Panc1 (cell line): ENCODE results near the gene CACFD1. TPM values are rescaled to one million over a fixed set of nuclear protein-coding genes. Genes with fewer than 3 reads are reported as not detected.

Experiments
- ATAC-seq: fragments of 200-7000 bp; cut with Tn5 transposase; 2 replicates; pipeline ENCODE4 v1.9.1; 2020; ENCODE audit warnings: mild to moderate bottlenecking, moderate library complexity
- BruUV-seq: library from RNA; stranded (reverse); fragments of 400-500 nt; replicated peaks from 2 replicates; lab custom pipeline; 2021; lab: Mats Ljungman, UMichigan
- CTCF ChIA-PET: fragments of 300-600 bp; sonication (Branson Sonifier 250); formaldehyde crosslinking; loops from one replicate; lab custom pipeline; 2022; ENCODE audit warnings: antibody characterized with exemption; lab: Charles Lee
- POLR2A ChIA-PET: fragments of 300-600 bp; sonication (Branson Sonifier 250); formaldehyde crosslinking; loops from one replicate; lab custom pipeline; 2022; ENCODE audit warnings: antibody characterized with exemption; lab: Charles Lee
- DNase-seq: peaks from one replicate; pipeline ENCODE4 v3.0.0-alpha.2; 2010; ENCODE audit warnings: low read depth, low spot score
- H3K27ac ChIP-seq: 2 replicates; pipeline ENCODE4 v1.5.1; 2011; ENCODE audit warnings: mild to moderate bottlenecking, low read length, inconsistent platforms
- H3K27me3 ChIP-seq: fragments of 200-500 bp; sonication (Bioruptor generic); 2 replicates; pipeline ENCODE4 v1.6.0; 2014; ENCODE audit warnings: low read length, inconsistent platforms; ENCODE audit not compliant: control insufficient read depth, insufficient read depth
- H3K36me3 ChIP-seq: fragments of 200-500 bp; sonication (Bioruptor generic); 2 replicates; pipeline ENCODE4 v1.5.1; 2014; ENCODE audit warnings: inconsistent platforms, mild to moderate bottlenecking, low read length, moderate library complexity; ENCODE audit not compliant: control insufficient read depth, insufficient read depth
- H3K4me1 ChIP-seq: 2 replicates; pipeline ENCODE4 v1.5.1; 2011; ENCODE audit warnings: inconsistent platforms, mild to moderate bottlenecking, low read length, moderate library complexity; ENCODE audit not compliant: control insufficient read depth, insufficient read depth
- H3K4me3 ChIP-seq, 2 experiments: 2 replicates each; pipeline ENCODE4 v1.5.1; 2011 to 2012; ENCODE audit warnings: low read depth in 2 of 2, low read length in 2 of 2, mild to moderate bottlenecking in 2 of 2, inconsistent platforms in 1 of 2, moderate library complexity in 1 of 2
- H3K9me3 ChIP-seq: fragments of 200-500 bp; sonication (Bioruptor generic); 2 replicates; pipeline ENCODE4 v1.5.1; 2014; ENCODE audit warnings: low read depth, mild to moderate bottlenecking, inconsistent platforms, low read length, moderate library complexity; ENCODE audit not compliant: control insufficient read depth, insufficient read depth
- CTCF ChIP-seq: fragments of 450-650 bp; IDR thresholded peaks from 2 replicates; pipeline ENCODE4 v1.5.1; 2017; ENCODE audit warnings: mild to moderate bottlenecking
- POLR2AphosphoS5 ChIP-seq: IDR thresholded peaks from 2 replicates; pipeline ENCODE4 v1.6.1; 2012; ENCODE audit warnings: mild to moderate bottlenecking, low read depth, low read length, moderate library complexity
- REST ChIP-seq, 2 experiments: IDR thresholded peaks; 2 replicates each; pipeline ENCODE4 v1.6.1; 2011 to 2012; ENCODE audit warnings: low read depth in 2 of 2, control low read depth in 1 of 2, low read length in 1 of 2, mild to moderate bottlenecking in 1 of 2, moderate library complexity in 1 of 2; ENCODE audit not compliant: insufficient read depth in 1 of 2
- SIN3A ChIP-seq: IDR thresholded peaks from 2 replicates; pipeline ENCODE4 v1.6.1; 2012; ENCODE audit warnings: low read depth, mild to moderate bottlenecking, low read length, moderate library complexity, borderline replicate concordance; ENCODE audit not compliant: insufficient read depth
- TCF7L2 ChIP-seq: IDR thresholded peaks from 2 replicates; pipeline ENCODE4 v1.6.1; 2011; ENCODE audit warnings: mild to moderate bottlenecking, low read depth, low read length, inconsistent platforms
- in situ Hi-C: cut with HindIII; loops from 2 replicates; pipeline ENCODE4 v1.10.0; 2016; ENCODE audit warnings: low sequenced_read_pairs, low pct_unique_long_range_greater_than_20kb
- intact Hi-C: fragments of 100-400 bp; cut with micrococcal nuclease; formaldehyde crosslinking; loops from one replicate; pipeline ENCODE4 v1.10.0; 2022; ENCODE audit not compliant: unreplicated experiment
- total RNA-seq: library from RNA; stranded (reverse); gene quantifications from one replicate; pipeline ENCODE4 v1.2.1, GENCODE V29; 2021; ENCODE audit not compliant: unreplicated experiment

Gene CACFD1
- total RNA-seq, 1 experiment from 2014 or later: 13.9 TPM

DNA sequence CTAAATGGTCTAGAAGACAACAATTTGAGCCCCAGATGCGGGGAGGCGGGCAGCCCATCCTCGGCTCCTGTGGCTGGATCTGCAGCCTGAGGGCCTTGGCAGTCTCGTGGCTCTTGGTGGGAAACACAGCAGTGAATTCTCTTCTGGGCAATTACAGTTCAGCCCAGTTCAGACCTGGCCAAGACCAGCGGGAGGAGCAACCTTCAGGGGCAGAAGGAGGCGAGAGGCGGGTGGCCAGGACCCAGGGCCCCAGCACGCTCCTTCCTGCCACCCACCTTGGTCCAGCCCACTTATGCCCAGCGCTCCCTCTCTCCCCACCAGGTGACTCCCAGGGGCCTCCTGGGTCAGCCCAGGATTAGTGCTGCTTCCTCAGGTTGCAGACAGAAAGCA is 57.2 kb downstream of the CACFD1 start:
- intact Hi-C loops: no loop called here
- TF ChIP-seq REST (IDR thresholded peaks at IDR 0.05; ENCODE audit: insufficient read depth in 1 of 2, low read depth in 2 of 2, low read length in 1 of 2) (no peak), SIN3A (no peak), CTCF (no peak), TCF7L2 (no peak), POLR2AphosphoS5 (no peak)
- Histone ChIP-seq H3K4me3 (no peak overlapping the region), H3K9me3 (no peaks in the 10 kb centered on the region), H3K27ac (no peak overlapping the region), H3K27me3 (no peaks in the 10 kb centered on the region), H3K36me3 (no peaks in the 10 kb centered on the region), H3K4me1 (no peaks in the 10 kb centered on the region)
- DNase-seq (no peak), ATAC-seq (no peak)
- POLR2A ChIA-PET: no interaction called here
- no TSS peak for BruUV-seq
- CTCF ChIA-PET: no interaction called here
- in situ Hi-C loops: no loop called here

- H3K27me3 ChIP-seq: no peaks in the 10 kb centered on the region
- intact Hi-C loops: no loop called here
- H3K9me3 ChIP-seq: no peaks in the 10 kb centered on the region
- no peak for TF ChIP-seq POLR2AphosphoS5
- no peak for TF ChIP-seq TCF7L2
- no peak for TF ChIP-seq CTCF
- no peak for TF ChIP-seq REST (IDR thresholded peaks at IDR 0.05; ENCODE audit: insufficient read depth in 1 of 2, low read depth in 2 of 2, low read length in 1 of 2)
- no peak for TF ChIP-seq SIN3A
- H3K27ac ChIP-seq: no peak overlapping the region
- in situ Hi-C loops: no loop called here
- no TSS peak for BruUV-seq
- no peaks in the 10 kb centered on the region for H3K36me3 ChIP-seq
- ChIA-PET CTCF (no interaction called here), POLR2A (no interaction called here)
- H3K4me1 ChIP-seq: no peaks in the 10 kb centered on the region
- H3K4me3 ChIP-seq: no peak overlapping the region
- no peak for ATAC-seq
- DNase-seq: no peak
These were observed 57.9 kb downstream of the CACFD1 start for GRCh38 chr9:133517711-133518110.
